HG02623 (cell line): ENCODE data around the gene NDUFB2.
"Not testable (repeated sequence)": the region's sequence is repeated elsewhere in the genome, so short reads cannot be mapped to it uniquely, and the experiment has no call there.

ENCODE experiments used
- ATAC-seq: cut with Tn5 transposase; IDR thresholded peaks from one replicate; pipeline ENCODE4 v1.9.1; 2021; ENCODE audit warnings: moderate library complexity; ENCODE audit not compliant: unreplicated experiment

Gene NDUFB2

GRCh38 chr7:140672382-140673062 is 24.0 kb upstream of the NDUFB2 start, which contains the start of gene ADCK2:
Gene ADCK2, plus strand, starts transcription at chr7:140672945. Its CDS starts 386 bp downstream, at chr7:140673331.
- ATAC-seq, result peak; percentile 40

GRCh38 chr7:140673063-140673773 is 23.3 kb upstream of the NDUFB2 start:
- ATAC-seq, result peak; percentile 40

- ATAC-seq, result no peak
Observed at GRCh38 chr7:140673774-140674155, 22.7 kb upstream of the NDUFB2 start.

DNA sequence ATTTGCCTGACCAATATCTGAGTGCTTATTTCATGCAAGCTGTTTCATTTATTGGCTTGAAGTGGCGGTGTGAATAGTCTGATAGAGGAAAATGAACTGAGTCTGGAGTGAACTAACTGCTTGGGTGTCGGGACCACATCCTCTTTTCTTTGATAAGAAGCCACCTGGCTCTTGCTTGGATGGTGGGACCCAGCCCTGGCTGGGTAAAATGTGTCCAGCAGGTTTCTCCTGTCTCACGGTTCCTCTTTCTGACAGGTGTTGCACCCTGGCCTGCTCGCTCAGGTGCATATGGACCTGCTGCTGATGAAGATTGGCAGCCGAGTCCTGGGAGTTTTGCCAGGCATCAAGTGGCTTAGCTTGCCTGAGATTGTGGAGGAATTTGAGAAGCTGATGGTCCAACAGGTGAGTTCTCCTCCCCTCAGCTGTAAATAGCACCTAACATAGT is 22.1 kb upstream of the NDUFB2 start:
- ATAC-seq, result no peak

- no peak for ATAC-seq
Observed at GRCh38 chr7:140674899-140675701, 21.4 kb upstream of the NDUFB2 start.

- ATAC-seq, result no peak
Observed at GRCh38 chr7:140675726-140676125, 20.8 kb upstream of the NDUFB2 start.

GRCh38 chr7:140676306-140676705 is 20.2 kb upstream of the NDUFB2 start:
- ATAC-seq, result peak; percentile 53

- not testable (repeated sequence) for ATAC-seq
Observed at GRCh38 chr7:140676956-140677355, 19.6 kb upstream of the NDUFB2 start.

GRCh38 chr7:140677496-140677895 is 19.0 kb upstream of the NDUFB2 start:
- no peak for ATAC-seq

- ATAC-seq, result no peak
Observed at GRCh38 chr7:140678081-140678815, 18.3 kb upstream of the NDUFB2 start.

GRCh38 chr7:140678816-140679130 is 17.7 kb upstream of the NDUFB2 start:
- no peak for ATAC-seq

DNA sequence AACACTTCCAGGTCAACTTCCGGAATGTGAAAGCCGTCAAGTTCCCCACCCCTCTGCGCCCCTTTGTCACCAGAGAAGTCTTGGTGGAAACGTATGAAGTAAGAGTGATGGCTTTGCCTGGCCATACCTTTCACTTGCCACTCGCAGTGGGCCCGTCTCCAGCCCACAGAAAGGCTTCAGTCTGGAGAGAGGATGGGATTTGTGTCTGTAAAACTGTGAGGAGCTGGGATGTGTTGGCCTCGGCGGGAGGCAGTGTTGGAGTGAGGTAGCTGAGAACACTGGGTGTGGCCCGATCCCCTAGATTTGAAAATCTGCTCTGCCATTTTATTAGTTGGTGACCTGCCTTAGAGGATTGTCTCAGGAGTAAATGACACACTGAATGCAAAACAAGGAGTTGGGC is 17.3 kb upstream of the NDUFB2 start:
- ATAC-seq, result no peak

DNA sequence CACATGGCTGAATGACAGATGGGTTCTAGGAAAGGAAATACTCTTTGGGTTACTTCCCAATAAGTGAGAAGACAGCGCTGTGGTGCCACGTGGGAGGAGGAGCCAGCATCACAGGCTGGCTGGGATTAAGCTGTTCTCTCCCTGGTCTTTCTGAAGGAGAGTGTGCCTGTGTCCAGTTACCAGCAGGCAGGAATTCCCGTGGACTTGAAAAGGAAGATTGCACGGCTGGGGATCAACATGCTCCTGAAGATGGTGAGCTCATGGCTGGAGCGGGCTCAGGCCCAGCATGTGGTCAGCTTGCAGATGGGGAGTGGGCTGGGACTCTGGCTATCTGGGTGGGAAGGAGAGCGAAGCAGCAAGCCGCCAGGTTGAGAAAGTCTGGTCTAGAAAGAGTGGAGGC is 15.6 kb upstream of the NDUFB2 start:
- no peak for ATAC-seq

- no peak for ATAC-seq
Observed at GRCh38 chr7:140681766-140682165, 14.7 kb upstream of the NDUFB2 start.

GRCh38 chr7:140683657-140684056 is 12.9 kb upstream of the NDUFB2 start:
- ATAC-seq, result no peak

- ATAC-seq, result no peak
Observed at GRCh38 chr7:140684066-140684950, 12.2 kb upstream of the NDUFB2 start.

GRCh38 chr7:140685407-140686087 is 11.0 kb upstream of the NDUFB2 start:
- no peak for ATAC-seq

DNA sequence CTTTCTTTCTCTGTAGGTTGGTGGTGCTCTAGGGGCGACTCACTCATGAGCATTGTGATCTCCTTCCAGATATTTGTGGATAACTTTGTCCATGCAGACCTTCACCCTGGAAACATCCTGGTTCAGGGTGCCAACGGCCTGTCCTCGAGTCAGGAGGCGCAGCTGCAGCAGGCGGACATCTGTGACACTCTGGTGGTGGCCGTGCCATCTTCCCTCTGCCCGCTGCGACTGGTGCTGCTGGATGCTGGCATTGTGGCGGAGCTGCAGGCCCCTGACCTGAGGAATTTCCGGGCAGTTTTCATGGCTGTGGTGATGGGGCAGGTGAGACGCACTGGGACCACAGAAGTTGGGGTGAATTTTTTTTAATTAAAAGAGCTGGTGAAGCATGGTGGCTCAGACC is 9.6 kb upstream of the NDUFB2 start:
- ATAC-seq, result no peak

DNA sequence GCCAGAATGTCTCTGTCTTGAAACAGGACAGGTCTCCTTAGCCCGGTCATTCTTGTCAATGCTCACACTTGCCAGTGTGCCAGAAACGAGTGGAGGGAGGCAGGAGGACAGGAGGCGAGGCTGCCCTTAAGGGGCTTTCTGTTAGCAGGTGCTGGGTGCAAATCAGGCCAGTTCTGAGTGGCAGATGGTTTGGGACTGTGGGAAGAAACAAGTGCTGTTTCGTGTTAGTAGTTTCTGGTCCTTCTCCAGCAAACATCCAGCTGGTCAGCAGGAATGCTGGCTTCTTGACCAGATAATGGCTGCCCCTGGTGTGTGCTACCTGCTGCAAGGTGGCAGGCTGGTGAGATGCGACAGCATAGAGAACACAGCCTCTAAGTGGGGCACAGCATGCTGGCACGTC is 8.2 kb upstream of the NDUFB2 start:
- no peak for ATAC-seq
